Tibial artery (tissue), 4 donors: ENCODE measurements around the gene NBDY.

Source experiments
- DNase-seq, 2 donors: peaks; one replicate each; pipeline ENCODE4 v3.0.0-alpha.2; 2019
- H3K27ac ChIP-seq, 2 donors: fragments of 200-600 bp; sonication (generic) in 1 of 2; 1 replicate in 1 of 2; 2 replicates in 1 of 2; pipeline ENCODE4 v1.5.1; 2018 to 2019; ENCODE audit warnings: mild to moderate bottlenecking in 1 of 2
- H3K27me3 ChIP-seq, 2 donors: fragments of 200-600 bp; sonication (generic) in 1 of 2; one replicate each; pipeline versions ENCODE4 v1.5.1 to v1.6.0; 2016 to 2019
- H3K36me3 ChIP-seq, 3 donors: fragments of 200-600 bp; sonication (generic) in 2 of 3; one replicate each; pipeline ENCODE4 v1.5.1; 2016 to 2019; ENCODE audit warnings: mild to moderate bottlenecking in 2 of 3
- H3K4me1 ChIP-seq, 4 donors: fragments of 200-600 bp; sonication (generic) in 2 of 4; 1 replicate in 3 of 4; 2 replicates in 1 of 4; pipeline ENCODE4 v1.5.1; 2016 to 2019
- H3K4me3 ChIP-seq, 2 donors: fragments of 200-600 bp; sonication (generic) in 1 of 2; 1 replicate in 1 of 2; 2 replicates in 1 of 2; pipeline ENCODE4 v1.5.1; 2018 to 2019; ENCODE audit warnings: mild to moderate bottlenecking in 2 of 2
- H3K9me3 ChIP-seq, 3 donors: fragments of 200-600 bp; sonication (generic) in 1 of 3; one replicate each; pipeline ENCODE4 v1.5.1; 2016 to 2019
- CTCF ChIP-seq, 2 experiments: fragments of 200-600 bp in 1 of 2; fragments of 450-650 bp in 1 of 2; IDR thresholded peaks; one replicate each; pipeline ENCODE4 v1.5.1; 2017 to 2019; ENCODE audit warnings: antibody characterized with exemption in 2 of 2, mild to moderate bottlenecking in 1 of 2, moderate library complexity in 1 of 2
- intact Hi-C: fragments of 100-400 bp; cut with DNase I; formaldehyde crosslinking; loops from one replicate; pipeline ENCODE4 v1.15.0; 2023; ENCODE audit warnings: low total_unique reads

Gene NBDY

GRCh38 chrX:56785442-56785841, 56.4 kb downstream of the NBDY start:
- no peak for DNase-seq
- intact Hi-C loops, result no loop called here
- Histone ChIP-seq H3K4me3 (no peak overlapping the region), H3K27ac (no peak overlapping the region), H3K27me3 (no peaks in the 10 kb centered on the region), H3K36me3 (peaks cover 0 to 9% (median 0%) of the 10 kb centered on the region in 3 donors), H3K9me3 (no peaks in the 10 kb centered on the region), H3K4me1 (peaks cover 0 to 17% (median 0%) of the 10 kb centered on the region in 4 donors)
- no peak for TF ChIP-seq CTCF (IDR thresholded peaks at IDR 0.05)

- H3K4me3 ChIP-seq, result no peak overlapping the region
- H3K36me3 ChIP-seq, result peaks cover 0 to 9% (median 0%) of the 10 kb centered on the region in 3 donors
- intact Hi-C loops, result no loop called here
- TF ChIP-seq CTCF (IDR thresholded peaks at IDR 0.05), result no peak
- no peak overlapping the region for H3K27ac ChIP-seq
- peaks cover 0 to 17% (median 0%) of the 10 kb centered on the region in 4 donors for H3K4me1 ChIP-seq
- H3K9me3 ChIP-seq, result no peaks in the 10 kb centered on the region
- H3K27me3 ChIP-seq, result no peaks in the 10 kb centered on the region
- no peak for DNase-seq
Measured at GRCh38 chrX:56786889-56787733, 58.1 kb downstream of the NBDY start.

DNA sequence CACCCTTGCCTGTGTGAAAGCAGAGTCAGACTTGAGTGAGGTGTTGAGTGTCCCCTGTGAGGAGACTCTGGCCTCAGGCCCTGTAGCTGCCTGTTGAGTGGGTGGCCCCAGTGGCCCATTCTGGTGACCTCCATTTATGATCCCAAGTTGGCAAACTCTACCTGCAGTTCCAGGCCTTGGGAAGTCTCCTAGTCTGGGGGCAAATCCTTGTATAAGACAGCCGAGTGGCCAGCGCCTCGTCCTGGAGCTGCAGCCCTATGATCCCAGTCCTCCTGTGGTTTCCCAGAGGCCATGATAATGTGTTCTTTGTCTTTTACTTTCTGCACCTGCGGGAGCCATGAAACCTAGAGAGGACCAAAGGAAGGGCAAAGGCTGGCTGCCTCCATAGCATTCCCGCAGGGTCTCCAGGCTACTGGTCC, 58.7 kb downstream of the NBDY start:
- Histone ChIP-seq H3K36me3 (peaks cover 0 to 9% (median 0%) of the 10 kb centered on the region in 3 donors), H3K4me1 (peaks cover 0 to 13% (median 0%) of the 10 kb centered on the region in 4 donors), H3K27ac (no peak overlapping the region), H3K9me3 (no peaks in the 10 kb centered on the region), H3K4me3 (no peak overlapping the region), H3K27me3 (no peaks in the 10 kb centered on the region)
- no peak for DNase-seq
- no peak for TF ChIP-seq CTCF (IDR thresholded peaks at IDR 0.05)
- intact Hi-C loops, result no loop called here

DNA sequence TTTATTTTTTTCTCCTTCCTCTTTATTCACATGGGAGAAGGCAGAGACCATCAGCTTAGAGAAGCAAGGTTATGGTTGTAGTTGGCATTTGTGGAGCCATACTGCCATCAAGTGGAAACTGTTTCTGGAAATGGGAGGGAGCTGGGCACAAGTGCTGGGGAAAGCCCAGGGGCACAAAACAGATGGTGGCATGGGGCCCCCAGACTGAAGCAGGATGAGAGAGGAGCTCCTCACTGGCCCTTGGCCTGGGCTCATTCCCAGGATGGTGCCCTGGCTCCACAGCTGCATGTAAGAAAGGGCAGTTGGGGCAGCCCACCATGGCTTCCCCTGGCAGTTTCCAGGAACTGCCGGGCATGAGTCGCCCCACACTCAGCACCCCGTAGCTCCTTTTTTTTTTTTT, 59.2 kb downstream of the NBDY start:
- Histone ChIP-seq H3K4me3 (no peak overlapping the region), H3K9me3 (no peaks in the 10 kb centered on the region), H3K27me3 (no peaks in the 10 kb centered on the region), H3K4me1 (peaks cover 0 to 10% (median 0%) of the 10 kb centered on the region in 4 donors), H3K36me3 (peaks cover 0 to 7% (median 0%) of the 10 kb centered on the region in 3 donors), H3K27ac (no peak overlapping the region)
- DNase-seq, result no peak
- intact Hi-C loops, result no loop called here
- TF ChIP-seq CTCF (IDR thresholded peaks at IDR 0.05), result no peak

- TF ChIP-seq CTCF (IDR thresholded peaks at IDR 0.05), result peak in 1 of 2 experiments; percentile 17
- Histone ChIP-seq H3K4me3 (no peak overlapping the region), H3K9me3 (no peaks in the 10 kb centered on the region), H3K36me3 (peaks cover 0 to 2% (median 0%) of the 10 kb centered on the region in 3 donors), H3K4me1 (peaks cover 0 to 9% (median 0%) of the 10 kb centered on the region in 4 donors), H3K27me3 (no peaks in the 10 kb centered on the region), H3K27ac (no peak overlapping the region)
- intact Hi-C loops, result no loop called here
- DNase-seq, result no peak
Measured at GRCh38 chrX:56788717-56789122, 59.7 kb downstream of the NBDY start.
